GM12892 (cell line): Measurements from ENCODE around the gene RIC8B.

Source experiments
- DNase-seq: peaks from one replicate; pipeline ENCODE4 v3.0.0; 2011; ENCODE audit not compliant: insufficient read length
- FAIRE-seq: peaks from 2 replicates; lab custom pipeline; 2011; peaks lifted over from hg19 to GRCh38; lab: Jason Lieb, UNC
- POLR2A ChIP-seq: IDR thresholded peaks from 2 replicates; pipeline ENCODE4 v1.6.1; 2011; ENCODE audit warnings: low read depth, low read length, control low read depth
- POLR2AphosphoS5 ChIP-seq: IDR thresholded peaks from 2 replicates; pipeline ENCODE4 v1.6.1; 2011; ENCODE audit warnings: low read depth, low read length, control low read depth
- TAF1 ChIP-seq: IDR thresholded peaks from 2 replicates; pipeline ENCODE4 v1.6.1; 2011; ENCODE audit warnings: low read depth, mild to moderate bottlenecking, control low read depth, low read length, borderline replicate concordance

Gene RIC8B

GRCh38 chr12:106888348-106888970 lies 114.0 kb downstream of the RIC8B start:
- no peak for TF ChIP-seq POLR2AphosphoS5
- TF ChIP-seq POLR2A: no peak
- TF ChIP-seq TAF1: no peak
- no peak for DNase-seq
- FAIRE-seq: no peak

GRCh38 chr12:106889326-106889725 lies 114.8 kb downstream of the RIC8B start:
- TF ChIP-seq POLR2AphosphoS5: no peak
- no peak for TF ChIP-seq POLR2A
- no peak for TF ChIP-seq TAF1
- DNase-seq (no peak), FAIRE-seq (no peak)

- DNase-seq: no peak
- FAIRE-seq: no peak
- TF ChIP-seq TAF1 (no peak), POLR2A (no peak), POLR2AphosphoS5 (no peak)
These were observed 115.6 kb downstream of the RIC8B start for GRCh38 chr12:106889950-106890626.

GRCh38 chr12:106892075-106892474 lies 117.6 kb downstream of the RIC8B start:
- DNase-seq (no peak), FAIRE-seq (no peak)
- TF ChIP-seq POLR2AphosphoS5 (no peak), POLR2A (no peak), TAF1 (no peak)

- TF ChIP-seq POLR2A (no peak), TAF1 (no peak), POLR2AphosphoS5 (no peak)
- FAIRE-seq (no peak), DNase-seq (no peak)
These were observed 119.0 kb downstream of the RIC8B start for GRCh38 chr12:106893451-106893850.

- no peak for FAIRE-seq
- TF ChIP-seq TAF1 (no peak), POLR2A (no peak), POLR2AphosphoS5 (no peak)
These were observed 120.3 kb downstream of the RIC8B start for GRCh38 chr12:106894774-106895173.

GRCh38 chr12:106896603-106897002 lies 122.1 kb downstream of the RIC8B start:
- TF ChIP-seq POLR2A (no peak), TAF1 (no peak)
- no peak for DNase-seq
- no peak for FAIRE-seq

More at GRCh38 chr12:106894774-106895173, 120.3 kb downstream of the RIC8B start:
- no peak for DNase-seq

- no peak for DNase-seq
- TF ChIP-seq TAF1 (no peak), POLR2A (no peak), POLR2AphosphoS5 (no peak)
- no peak for FAIRE-seq
These were observed 122.6 kb downstream of the RIC8B start for GRCh38 chr12:106897082-106897481.

GRCh38 chr12:106897981-106898901 lies 123.8 kb downstream of the RIC8B start:
- FAIRE-seq: no peak
- no peak for TF ChIP-seq TAF1
- no peak for TF ChIP-seq POLR2AphosphoS5
- no peak for TF ChIP-seq POLR2A
- DNase-seq: no peak

- FAIRE-seq (no peak), DNase-seq (no peak)
- TF ChIP-seq TAF1 (no peak), POLR2A (no peak), POLR2AphosphoS5 (no peak)
These were observed 126.1 kb downstream of the RIC8B start for GRCh38 chr12:106900554-106900953.

- DNase-seq (no peak), FAIRE-seq (no peak)
- TF ChIP-seq TAF1: no peak
These were observed 126.8 kb downstream of the RIC8B start for GRCh38 chr12:106901276-106901675.
